COLO668 (cell line): ENCODE measurements around the gene MEGF6.
A peak's percentile ranks its signal among the peaks of the same experiment; 100 is the strongest.

Experiments
- DNase-seq: peaks from one replicate; lab custom pipeline; 2025; ENCODE audit not compliant: unreplicated experiment; lab: John Stamatoyannopoulos, UW

MEGF6 gene

DNA sequence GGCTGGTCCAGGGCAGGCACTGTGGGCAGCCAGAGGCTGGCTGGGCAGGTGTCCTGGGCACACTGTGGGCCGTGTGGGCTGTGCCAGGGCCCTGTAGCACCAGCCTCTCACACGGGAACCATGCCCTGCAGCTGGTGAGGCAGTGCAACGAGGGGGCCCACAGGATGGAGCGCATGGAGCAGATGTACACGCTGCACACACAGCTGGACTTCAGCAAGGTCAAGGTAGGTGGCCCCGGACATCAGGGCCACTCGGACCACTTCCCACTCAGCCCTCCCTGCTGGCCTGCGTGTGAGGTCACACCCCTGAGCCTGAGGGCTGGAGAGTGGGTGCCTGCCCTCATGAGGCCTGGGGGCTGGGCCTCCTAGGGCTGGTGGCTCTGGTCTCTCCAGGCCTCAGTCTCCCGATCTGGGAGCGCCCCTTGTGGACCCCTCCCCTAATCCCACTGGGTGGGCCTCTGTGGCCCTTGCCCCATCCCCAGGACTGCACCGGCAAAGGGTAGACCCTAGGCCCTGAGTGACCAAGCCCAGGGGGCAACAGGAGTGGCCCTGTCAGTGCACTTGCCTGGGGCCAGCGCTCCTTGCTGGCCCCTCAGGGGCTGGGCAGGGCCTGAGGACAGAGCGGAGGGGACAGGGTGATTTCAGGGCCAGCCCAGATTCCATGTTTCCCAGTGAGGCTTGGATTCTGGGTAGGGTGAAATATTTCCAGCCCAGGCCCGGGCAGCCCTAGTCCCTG lies 135.3 kb downstream of the MEGF6 start:
- no peak for DNase-seq

DNA sequence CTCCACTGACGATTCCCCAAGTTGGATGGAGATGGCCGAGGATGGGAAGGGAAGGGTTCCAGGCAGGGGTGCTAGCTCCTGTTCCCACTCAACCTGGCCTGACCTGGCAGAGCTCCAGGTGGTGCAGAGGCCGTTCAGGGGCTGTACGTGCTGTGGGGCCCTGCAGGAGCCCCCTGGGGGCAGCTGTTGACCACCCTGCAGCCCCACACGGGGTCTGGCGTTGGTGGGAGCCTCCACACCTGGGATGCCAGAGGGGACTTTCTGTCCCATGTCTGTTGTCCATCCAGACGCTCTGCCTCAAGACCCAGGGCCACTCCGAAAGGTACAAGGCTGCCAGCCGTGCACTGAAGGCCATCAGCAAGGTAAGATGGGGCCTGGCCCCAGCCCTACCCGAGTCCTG lies 136.9 kb downstream of the MEGF6 start:
- DNase-seq: no peak

DNA sequence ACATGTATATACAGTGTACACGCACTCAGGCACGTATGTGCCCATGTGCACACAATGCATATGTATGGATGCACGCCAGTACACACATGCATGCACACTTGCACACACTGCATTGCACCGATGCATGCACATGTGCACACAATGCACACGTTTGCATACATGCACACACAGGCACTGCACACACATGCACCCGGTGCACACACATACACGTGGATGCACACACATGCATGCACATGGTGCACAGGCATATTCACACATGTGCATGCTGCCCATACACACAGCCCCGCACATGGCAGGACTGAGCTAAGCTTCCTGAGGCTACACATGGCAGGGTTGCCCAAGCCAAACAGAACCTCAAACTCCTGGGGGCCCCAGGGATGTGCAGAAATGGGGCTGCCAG lies 137.3 kb downstream of the MEGF6 start:
- DNase-seq: no peak

DNA sequence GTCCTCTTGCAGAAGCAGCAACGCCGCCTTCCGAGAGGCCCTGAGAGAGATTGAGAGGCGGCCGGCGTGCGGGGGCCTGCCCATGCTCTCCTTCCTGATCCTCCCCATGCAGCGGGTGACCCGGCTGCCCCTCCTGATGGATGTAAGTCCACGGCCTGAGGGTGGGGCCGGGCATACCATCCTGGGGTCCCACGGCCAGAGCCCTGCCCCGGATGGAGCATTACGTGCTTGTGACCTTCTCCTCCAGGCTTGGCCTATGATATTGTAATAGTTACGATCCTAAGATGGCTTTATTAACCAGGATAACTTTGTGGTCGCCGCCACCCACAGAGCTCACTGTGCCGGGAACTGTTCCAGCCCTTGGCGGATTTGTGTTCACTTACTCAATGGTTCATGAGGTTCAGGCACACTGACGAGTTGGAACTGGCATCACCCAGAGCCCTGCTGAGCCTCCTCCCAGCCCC lies 137.9 kb downstream of the MEGF6 start:
- no peak for DNase-seq

DNA sequence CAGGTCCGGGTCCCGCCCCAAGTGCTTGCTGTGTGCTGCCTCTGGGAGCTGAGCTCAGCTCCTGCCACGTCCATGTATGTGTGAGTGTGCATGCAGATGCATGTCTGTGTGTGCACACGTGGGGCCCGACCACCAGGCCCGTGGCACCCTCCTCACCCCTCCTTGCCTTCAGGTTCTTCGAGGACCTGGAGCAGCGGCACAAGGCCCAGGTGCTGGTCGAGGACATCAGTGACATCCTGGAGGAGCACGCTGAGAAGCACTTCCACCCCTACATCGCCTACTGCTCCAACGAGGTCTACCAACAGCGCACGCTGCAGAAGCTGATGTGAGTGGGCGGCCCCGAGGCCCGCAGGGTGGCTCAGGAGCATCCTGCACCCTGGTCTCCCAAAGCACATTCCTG lies 138.4 kb downstream of the MEGF6 start:
- DNase-seq: no peak

DNA sequence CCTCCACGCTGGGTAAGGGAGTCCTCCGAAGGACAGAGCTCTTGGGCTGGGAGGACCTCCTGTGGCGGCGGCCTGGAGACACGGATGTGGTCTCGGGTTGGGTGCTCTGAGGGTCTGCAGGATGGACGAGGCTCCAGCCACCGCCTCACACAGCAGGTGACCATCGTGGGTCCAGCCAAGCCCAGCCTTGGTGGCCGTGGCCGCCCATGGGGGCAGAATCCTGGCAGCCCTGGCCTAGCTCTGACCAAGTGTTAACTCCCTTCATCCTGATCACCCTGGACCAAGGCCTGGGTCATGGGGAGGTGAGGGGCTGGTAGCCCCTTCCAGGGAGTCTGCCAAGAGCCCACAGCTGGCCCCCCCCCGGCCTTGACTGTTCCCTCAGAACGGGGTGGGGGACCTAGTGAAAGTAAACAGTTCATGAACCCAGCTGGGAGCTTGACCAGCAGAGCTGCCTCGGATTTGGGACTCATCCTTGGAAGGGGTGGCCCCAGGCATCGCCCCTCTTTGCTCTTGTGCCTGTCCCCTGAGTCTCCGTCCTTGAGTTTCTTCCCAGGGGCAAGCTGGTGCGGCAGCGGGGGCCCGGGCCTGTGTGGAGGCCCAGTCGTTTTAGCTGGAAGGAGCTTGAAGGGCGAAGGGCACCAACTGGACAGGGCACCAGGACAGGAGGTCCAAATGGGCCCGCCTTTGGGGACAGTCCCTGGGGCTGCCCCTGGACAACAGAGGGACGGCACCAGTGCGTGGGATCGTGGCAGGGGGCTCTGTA lies 139.0 kb downstream of the MEGF6 start:
- no peak for DNase-seq

DNA sequence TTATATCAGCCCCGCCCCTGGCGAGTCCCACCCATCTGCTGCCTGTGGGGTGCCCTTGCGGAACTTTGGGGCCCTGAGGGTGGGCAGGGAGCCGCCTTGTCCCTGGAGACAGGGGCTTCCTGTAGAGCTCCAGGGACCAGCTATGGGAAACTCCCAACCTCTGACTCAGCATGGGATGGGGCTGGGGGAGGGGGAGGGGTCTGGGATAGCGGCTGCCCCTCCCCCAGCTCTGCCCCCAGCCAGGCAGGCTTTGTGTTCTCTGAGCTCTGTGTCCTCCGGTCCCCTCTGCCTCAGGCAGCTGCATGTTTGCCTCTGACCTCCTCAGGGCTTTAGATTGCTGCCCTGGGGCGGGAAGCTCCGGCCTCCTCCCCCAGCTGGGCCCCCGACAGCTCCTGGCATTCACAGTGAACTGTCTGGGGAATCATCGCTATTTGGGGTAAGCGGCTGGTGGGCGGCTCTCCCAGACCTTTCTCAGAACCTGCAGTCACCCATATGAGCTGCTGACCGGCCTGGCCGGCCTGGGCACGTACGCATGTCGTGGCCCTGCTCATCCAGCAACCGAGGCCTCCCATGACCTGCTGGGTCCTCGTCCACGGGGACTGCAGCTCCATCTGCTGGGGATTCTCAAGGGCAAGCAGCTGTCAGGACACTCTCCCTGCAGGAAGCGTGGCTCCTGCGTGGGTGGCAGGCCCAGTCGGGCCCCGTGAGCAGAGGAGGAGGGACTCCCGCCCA lies 139.8 kb downstream of the MEGF6 start:
- peak; percentile 35 for DNase-seq

DNA sequence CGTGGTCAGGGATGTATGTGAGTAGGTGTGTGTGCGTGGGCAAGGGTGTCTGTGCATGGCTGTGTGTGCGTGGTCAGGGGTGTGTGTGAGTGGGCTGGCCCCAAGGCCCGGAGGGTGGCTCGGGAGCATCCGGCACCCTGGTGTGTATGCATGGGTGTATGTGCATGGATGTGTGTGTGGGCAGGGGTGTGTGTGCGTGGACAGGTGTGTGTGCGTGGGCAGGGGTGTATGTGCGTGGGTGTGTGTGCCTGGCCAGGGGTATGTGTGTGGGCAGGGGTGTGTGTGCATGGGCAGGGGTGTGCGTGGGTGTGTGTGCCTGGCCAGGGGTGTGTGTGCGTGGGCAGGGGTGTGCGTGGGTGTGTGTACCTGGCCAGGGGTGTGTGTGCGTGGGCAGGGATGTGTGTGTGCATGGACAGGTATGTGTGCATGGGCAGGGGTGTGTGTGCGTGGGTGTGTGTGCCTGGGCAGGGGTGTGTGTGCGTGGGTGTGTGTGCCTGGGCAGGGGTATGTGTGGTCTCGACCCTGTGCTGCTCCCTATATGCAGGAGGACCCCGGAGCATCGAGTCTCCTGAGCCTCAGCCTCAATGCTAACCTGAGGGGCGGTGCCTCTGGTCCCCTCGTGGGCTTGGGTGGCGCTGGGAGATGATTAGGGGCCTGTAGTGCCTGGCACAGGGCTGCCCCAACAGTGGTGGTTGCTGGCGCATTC lies 140.5 kb downstream of the MEGF6 start:
- no peak for DNase-seq

DNA sequence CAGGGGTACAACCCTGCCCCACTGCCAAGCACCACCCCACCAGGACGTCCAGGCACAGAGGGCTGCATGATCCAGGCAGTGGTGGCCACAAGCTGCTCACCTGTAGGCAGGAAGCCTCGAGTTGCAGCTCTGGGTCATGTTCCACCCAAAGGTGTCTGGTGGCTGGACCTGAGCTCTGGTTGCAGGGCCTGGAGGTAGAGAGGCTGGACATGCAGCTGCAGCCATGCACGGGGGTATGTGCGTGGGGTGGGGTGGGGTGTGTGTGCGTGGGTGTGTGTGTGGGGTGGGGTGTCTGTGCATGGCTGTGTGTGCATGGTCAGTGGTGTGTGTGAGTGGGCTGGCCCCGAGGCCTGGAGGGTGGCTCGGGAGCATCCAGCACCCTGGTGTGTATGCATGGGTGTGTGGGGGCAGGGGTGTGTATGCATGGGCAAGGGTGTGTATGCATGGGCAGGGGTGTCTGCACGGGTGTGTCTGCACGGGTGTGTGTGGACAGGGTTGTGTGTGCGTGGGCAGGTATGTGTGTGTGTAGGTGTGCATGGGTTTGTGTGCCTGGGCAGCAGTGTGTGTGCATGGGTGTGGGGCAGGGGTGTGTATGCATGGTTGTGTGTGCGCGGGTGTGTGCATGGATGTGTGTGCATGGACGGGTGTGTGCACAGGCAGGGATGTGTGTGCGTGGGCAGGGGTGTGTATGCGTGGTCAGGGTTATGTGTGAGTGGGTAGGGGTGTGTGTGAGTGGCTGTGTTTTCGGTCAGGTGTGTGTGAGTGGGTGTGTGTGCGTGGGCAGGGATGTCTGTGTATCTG lies 141.3 kb downstream of the MEGF6 start:
- no peak for DNase-seq

DNA sequence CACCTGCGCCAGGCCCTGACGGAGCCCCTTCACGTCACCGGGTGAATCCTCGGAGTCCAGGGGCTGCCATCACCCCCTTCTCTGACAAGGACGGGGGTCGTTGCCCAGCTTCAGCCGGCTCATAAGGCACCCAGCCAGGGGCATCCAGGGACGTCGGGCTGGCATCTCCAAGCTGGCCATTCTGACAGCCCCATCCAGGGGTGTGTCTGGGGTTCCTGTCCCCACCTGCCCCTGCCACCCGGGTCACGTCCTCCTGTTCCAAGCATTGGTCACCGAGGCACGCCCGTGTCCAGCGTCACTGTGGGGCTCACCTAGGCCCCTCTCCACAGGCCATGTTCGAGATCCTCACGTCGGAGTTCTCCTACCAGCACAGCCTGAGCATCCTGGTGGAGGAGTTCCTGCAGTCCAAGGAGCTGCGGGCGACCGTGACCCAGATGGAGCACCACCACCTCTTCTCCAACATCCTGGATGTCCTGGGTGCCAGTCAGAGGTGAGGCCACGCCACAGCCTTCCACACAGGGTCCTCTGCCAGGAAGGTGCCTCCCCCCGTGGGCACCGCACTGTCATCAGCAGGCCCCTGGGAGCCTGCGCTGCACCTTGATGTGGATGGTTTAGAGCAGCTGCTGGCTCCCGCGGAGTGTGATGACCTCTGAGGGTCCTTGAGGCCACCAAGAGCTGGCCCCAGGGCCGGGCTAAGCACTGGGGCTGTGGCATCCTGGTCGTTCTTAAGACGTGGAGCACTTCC lies 142.0 kb downstream of the MEGF6 start:
- no peak for DNase-seq

DNA sequence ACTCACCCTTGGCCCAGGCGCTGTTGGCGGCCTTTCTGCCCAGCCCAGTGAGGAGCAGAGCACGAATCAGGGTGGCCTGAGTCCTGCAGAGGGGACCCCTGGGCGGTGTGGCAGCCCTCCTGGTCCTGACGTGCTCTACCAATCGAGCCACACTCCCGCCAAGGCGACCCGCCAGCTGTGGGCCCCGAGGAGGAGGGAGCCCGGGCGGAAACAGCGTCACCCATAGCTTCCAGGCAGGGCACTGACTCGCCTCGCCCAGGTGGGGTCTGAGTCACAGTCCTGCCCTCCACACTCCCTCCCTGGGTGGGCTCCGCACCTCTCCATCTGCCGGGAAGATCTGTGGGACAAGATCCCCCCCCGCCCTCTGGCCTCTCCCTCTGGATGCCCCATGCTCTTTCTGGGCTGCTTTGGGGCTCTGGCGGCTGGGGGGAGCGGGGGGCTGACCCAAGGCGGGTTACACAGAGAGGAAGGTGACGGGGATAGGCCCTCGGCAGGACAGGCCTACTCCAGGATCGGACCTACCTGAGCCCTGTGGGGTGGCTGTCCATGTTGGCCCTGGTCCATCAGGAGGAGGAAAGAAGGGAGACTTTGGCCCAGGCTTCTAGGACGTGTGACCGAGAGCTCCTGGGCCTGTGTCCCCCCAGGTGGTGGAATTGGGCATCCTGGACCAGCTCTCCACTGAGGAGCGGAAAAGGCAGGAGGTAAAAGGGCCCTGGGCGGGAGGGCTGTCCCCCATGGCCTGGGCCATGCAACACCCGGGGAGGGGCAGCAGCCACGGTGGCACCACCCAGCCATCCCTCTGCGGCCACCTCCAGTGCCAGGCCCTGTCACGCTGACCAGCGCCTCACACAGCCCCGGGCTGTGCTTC lies 142.8 kb downstream of the MEGF6 start:
- no peak for DNase-seq

DNA sequence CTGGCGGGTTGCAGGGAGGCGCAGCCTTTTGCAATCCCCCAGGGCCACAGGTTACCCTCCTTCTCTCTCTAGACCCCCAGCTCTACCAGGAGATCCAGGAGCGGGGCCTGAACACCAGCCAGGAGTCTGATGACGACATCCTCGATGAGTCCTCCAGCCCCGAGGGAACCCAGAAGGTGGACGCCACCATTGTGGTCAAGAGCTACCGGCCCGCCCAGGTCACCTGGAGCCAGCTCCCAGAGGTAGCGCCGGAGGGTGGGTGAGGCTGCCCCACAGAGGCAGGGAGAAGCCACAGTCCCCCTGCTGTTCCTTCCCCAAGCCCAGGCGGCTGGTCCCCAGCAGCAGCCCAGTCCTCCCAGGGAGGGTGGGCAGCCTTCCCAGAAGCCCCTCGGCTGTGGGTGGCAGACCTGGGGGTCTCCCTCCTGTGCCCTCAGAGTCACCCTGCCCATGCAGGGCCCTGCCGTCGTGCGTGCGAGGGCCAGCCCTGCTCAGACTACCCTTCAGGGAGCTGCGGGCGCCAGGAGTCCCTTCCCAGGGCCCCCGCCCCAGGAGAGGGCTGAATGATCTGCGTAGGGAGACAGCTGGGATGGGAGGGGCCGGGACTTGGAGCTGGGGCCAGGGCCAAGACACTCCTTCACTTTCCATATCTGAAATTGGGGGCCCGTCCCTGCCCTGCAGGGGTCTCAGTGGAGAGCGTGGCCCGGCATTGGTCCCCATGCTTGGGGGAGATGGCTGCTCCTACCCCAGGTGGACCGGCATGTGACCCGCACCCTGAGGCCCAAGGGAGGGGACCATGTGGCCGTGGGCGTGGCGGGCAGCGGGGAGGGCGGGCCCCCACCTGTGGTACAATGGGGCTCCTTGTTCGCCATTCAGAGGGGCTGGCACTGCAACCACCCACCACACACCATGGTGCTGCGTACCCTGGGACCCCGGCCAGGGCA lies 143.9 kb downstream of the MEGF6 start:
- no peak for DNase-seq

DNA sequence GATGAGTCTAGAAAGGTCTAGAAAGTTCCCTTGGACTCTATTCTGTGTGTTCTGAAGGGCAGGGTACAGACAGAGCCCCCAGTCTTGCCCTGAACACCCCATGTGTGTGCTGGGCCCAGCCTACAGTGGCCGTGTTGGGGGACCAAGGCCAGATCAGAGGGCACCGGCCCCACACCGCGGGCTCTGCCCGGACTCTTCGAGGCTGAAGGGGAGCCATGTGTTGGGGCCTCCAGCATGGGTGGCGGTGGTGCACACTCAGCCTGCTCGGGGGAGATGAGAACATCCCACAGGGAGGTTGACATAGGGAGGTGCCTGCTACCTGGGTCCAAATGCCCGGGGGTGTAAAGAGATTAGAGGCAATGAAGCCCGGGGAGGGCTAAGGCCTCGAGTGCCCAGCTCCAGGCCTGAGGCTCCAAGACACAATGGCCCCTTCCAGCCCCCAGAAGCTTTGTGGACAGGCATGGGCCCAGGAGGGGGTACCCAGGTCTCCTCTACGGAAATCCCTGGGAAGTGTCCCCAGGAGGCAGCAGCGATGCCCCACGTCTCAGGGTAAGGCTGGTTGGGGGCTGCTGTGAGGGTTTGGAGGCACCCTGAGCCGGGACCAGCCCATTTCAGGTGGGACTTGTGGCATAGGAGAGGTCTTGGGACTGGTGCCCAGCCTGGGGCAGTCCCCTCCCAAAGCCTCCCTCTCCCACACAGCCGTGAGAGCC lies 144.8 kb downstream of the MEGF6 start:
- no peak for DNase-seq

DNA sequence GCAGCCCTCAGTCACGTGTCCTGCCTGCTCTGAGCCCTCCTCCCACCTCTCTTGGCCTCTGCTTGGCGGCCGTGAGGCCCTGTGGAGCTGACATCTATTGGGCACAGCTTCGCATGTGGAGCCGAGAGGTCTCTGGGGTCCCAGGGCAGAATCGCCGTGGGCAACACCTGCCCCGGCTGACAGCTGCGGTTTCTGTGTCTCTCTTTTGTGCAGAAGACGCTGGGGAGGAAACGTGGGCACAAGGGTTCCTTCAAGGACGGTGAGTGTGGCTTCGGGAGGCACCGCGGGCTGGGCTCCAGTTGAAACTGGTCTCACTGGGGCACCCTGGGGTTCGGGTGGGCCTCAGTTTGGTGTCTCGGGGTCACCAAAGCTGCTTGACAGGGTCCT lies 145.4 kb downstream of the MEGF6 start:
- DNase-seq: no peak

DNA sequence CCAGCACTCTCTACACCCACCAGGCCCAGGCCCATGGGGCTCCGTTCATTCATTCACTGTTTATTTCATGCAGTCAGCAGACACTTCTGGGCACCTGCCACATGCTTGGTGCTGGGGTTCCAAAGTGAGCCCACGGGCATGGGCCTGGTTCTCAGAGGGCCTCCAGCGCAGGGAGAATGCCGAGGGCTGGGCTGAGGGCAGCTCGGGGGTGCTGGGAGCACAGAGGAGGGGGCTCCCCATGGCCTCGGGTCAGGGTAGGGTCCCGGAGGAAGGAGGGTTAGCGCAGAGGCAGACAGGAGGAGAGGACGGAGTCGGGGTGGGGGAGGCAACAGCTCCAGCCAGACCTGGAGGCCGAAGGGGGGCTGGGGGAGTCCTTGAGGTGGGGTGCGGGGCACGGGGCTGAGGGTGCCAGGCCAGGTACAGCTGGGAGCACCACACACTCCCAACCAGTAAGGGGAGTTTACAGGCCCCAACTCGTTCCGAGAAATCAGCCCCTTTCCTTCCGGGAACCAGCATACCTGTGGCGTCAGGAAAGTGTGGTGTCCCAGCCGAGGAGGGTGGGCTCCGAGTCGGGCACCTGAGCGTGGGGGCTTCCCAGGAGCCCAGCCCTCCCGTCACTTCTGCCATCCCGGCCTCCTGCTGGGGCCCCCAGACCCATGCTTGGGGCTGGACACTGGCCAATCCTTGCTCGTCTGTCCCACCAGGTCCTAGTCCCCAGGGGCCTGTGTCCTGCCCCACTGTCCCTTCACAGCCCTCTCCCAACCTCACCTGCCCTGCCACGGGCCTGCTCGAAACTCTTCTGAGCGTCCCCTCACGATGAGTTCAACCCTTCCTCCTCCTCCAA lies 146.0 kb downstream of the MEGF6 start:
- DNase-seq: no peak

DNA sequence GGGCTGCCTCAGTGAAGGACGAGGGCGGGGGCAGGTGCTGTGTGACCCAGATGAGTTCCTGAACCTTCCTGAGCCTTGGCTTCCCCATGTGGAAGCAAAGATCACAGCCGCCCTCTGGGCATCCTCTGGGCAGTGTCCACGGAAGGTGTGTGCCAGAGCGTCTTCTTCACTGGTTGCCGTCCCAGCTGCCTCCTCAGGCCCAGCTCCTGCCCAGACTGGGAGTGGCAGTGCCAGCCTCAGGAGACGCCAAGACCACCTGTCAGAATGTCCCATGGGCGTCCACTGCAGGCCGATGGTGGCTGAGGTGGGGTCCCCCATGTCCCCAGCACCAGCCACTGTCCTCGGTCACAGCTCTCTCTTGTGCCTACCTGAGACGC lies 146.7 kb downstream of the MEGF6 start:
- no peak for DNase-seq
